HepG2 (cell line): Measurements from ENCODE around the gene GBX1. TPM values are rescaled to one million over a fixed set of nuclear protein-coding genes. Genes with fewer than 3 reads are reported as not detected.

ENCODE experiments used
- BATF2 ChIP-seq: sonication (generic); formaldehyde crosslinking; IDR thresholded peaks from 2 replicates; pipeline ENCODE4 v1.8.0; 2022; ENCODE audit warnings: mild to moderate bottlenecking, missing genetic modification reagents, moderate library complexity
- GPBP1L1 ChIP-seq: sonication (generic); formaldehyde crosslinking; IDR thresholded peaks from 2 replicates; pipeline ENCODE4 v1.5.0; 2020; ENCODE audit warnings: mild to moderate bottlenecking, missing genetic modification reagents
- MXD1 ChIP-seq: sonication (generic); formaldehyde crosslinking; IDR thresholded peaks from 2 replicates; pipeline ENCODE4 v1.4.0; 2020; ENCODE audit warnings: mild to moderate bottlenecking, missing genetic modification reagents
- NFE2L2 ChIP-seq: fragments of 150-350 bp; IDR thresholded peaks from 2 replicates; pipeline ENCODE4 v1.6.1; 2014; ENCODE audit warnings: low read length
- PLRG1 ChIP-seq: fragments of 450-650 bp; conservative IDR thresholded peaks from 2 replicates; pipeline ENCODE4 v1.6.1; 2016
- REPIN1 ChIP-seq: sonication (generic); formaldehyde crosslinking; IDR thresholded peaks from 2 replicates; pipeline ENCODE4 v1.8.0; 2022; ENCODE audit warnings: missing genetic modification reagents, low read depth, mild to moderate bottlenecking, borderline replicate concordance
- TMF1 ChIP-seq: sonication (generic); formaldehyde crosslinking; IDR thresholded peaks from 2 replicates; pipeline ENCODE4 v1.8.1; 2022; ENCODE audit warnings: low read depth, missing genetic modification reagents
- ZBTB8A ChIP-seq: sonication (generic); formaldehyde crosslinking; IDR thresholded peaks from 2 replicates; pipeline ENCODE4 v1.4.0; 2020; ENCODE audit warnings: mild to moderate bottlenecking, low read depth, missing genetic modification reagents, borderline replicate concordance
- ZNF124 ChIP-seq: sonication (generic); formaldehyde crosslinking; IDR thresholded peaks from 2 replicates; pipeline ENCODE4 v1.4.0; 2020; ENCODE audit warnings: missing genetic modification reagents
- ZNF713 ChIP-seq: sonication (generic); formaldehyde crosslinking; IDR thresholded peaks from 2 replicates; pipeline ENCODE4 v1.4.0; 2020; ENCODE audit warnings: mild to moderate bottlenecking, missing genetic modification reagents
- polyA plus RNA-seq, 8 experiments: library from polyadenylated mRNA; depleted of rRNA in 3 of 8; stranded (reverse) in 7 of 8; unstranded in 1 of 8; fragments of >200 nt; fragmentation: Illumina TruSeq in 4 of 8; extraction: Trizol in 4 of 8; gene quantifications; 2 replicates each; pipeline versions ENCODE4 v1.2.1 to v1.2.3, GENCODE V29; 2011 to 2016; ENCODE audit warnings: low read depth in 4 of 8, missing spikeins in 1 of 8, mixed read lengths in 1 of 8; ENCODE audit not compliant: insufficient read depth in 1 of 8
- total RNA-seq, 5 experiments: library from RNA; depleted of rRNA; stranded (reverse); fragments of >200 nt; fragmentation: Illumina TruSeq; extraction: Trizol; gene quantifications; 2 replicates each; pipeline ENCODE4 v1.2.3, GENCODE V29; 2016; ENCODE audit warnings: low read depth in 1 of 5
- TF ChIP-seq, protein P1 (sequence below): sonication (generic); formaldehyde crosslinking; IDR thresholded peaks from 2 replicates; pipeline ENCODE4 v1.4.0; 2020; ENCODE audit warnings: missing genetic modification reagents, borderline replicate concordance
- TF ChIP-seq, protein P2 (sequence below): fragments of 450-650 bp; IDR thresholded peaks from 2 replicates; pipeline ENCODE4 v1.6.1; 2017; ENCODE audit warnings: mild to moderate bottlenecking
- TF ChIP-seq, protein P3 (sequence below): sonication (generic); formaldehyde crosslinking; IDR thresholded peaks from 2 replicates; pipeline ENCODE4 v1.4.0; 2020; ENCODE audit warnings: low read depth, missing genetic modification reagents
- TF ChIP-seq, protein P4 (sequence below): sonication (generic); formaldehyde crosslinking; IDR thresholded peaks from 2 replicates; pipeline ENCODE4 v1.5.0; 2020; ENCODE audit warnings: mild to moderate bottlenecking, low read depth, missing genetic modification reagents, borderline replicate concordance

Gene GBX1
- total and polyA plus RNA-seq, 2 of the 13 experiments (the other 11 are each of a cell fraction or from before 2014, with no cell fraction given): not detected

DNA sequence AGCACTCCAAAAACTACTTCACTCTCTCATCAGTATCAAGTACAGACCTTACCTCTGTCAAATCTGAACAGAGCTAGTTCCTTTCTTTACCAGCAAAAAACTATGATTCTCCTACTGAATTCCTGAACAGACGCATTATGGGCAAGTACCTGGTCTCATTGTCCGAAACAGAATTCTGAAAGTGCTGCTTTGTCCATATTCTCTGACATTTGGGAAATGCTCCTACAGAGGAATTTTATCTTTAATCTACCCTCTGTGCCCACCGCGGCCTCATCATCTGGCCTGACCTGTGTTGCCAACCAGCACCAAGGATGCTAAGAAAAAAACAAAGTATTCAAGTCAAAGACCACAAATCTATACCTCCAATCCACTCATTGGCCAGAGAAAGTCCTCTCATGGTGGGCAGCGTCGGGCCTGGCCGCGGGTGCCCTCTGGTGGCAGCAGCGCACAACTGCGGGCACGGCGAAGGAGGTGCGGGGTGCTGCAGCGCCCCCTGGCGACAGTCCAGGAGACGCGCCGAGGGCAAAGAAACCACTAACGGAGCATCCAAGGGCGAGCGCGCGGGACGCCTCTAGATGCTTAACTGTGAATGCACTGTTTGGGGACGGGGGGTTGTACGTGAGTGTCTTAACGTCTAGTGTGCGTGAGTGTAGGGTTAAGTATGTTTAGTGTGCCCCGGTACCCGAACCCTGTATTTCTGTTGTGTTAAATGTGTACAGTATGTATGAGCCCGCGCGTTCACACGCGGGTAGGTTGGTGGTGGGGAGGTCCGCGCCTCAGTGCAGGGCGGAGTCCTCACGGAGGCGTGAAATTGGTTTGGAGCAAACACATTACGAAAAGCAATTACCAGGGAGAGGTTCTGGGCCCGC lies 5.0 kb upstream of the GBX1 start (continued):
- TF ChIP-seq, protein P1, sequence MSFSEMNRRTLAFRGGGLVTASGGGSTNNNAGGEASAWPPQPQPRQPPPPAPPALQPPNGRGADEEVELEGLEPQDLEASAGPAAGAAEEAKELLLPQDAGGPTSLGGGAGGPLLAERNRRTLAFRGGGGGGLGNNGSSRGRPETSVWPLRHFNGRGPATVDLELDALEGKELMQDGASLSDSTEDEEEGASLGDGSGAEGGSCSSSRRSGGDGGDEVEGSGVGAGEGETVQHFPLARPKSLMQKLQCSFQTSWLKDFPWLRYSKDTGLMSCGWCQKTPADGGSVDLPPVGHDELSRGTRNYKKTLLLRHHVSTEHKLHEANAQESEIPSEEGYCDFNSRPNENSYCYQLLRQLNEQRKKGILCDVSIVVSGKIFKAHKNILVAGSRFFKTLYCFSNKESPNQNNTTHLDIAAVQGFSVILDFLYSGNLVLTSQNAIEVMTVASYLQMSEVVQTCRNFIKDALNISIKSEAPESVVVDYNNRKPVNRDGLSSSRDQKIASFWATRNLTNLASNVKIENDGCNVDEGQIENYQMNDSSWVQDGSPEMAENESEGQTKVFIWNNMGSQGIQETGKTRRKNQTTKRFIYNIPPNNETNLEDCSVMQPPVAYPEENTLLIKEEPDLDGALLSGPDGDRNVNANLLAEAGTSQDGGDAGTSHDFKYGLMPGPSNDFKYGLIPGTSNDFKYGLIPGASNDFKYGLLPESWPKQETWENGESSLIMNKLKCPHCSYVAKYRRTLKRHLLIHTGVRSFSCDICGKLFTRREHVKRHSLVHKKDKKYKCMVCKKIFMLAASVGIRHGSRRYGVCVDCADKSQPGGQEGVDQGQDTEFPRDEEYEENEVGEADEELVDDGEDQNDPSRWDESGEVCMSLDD (CRISPR knock-in tag): no peak
- TF ChIP-seq, protein P2, sequence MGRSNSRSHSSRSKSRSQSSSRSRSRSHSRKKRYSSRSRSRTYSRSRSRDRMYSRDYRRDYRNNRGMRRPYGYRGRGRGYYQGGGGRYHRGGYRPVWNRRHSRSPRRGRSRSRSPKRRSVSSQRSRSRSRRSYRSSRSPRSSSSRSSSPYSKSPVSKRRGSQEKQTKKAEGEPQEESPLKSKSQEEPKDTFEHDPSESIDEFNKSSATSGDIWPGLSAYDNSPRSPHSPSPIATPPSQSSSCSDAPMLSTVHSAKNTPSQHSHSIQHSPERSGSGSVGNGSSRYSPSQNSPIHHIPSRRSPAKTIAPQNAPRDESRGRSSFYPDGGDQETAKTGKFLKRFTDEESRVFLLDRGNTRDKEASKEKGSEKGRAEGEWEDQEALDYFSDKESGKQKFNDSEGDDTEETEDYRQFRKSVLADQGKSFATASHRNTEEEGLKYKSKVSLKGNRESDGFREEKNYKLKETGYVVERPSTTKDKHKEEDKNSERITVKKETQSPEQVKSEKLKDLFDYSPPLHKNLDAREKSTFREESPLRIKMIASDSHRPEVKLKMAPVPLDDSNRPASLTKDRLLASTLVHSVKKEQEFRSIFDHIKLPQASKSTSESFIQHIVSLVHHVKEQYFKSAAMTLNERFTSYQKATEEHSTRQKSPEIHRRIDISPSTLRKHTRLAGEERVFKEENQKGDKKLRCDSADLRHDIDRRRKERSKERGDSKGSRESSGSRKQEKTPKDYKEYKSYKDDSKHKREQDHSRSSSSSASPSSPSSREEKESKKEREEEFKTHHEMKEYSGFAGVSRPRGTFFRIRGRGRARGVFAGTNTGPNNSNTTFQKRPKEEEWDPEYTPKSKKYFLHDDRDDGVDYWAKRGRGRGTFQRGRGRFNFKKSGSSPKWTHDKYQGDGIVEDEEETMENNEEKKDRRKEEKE: no peak
- TF ChIP-seq BATF2 (CRISPR knock-in tag) (no peak), ZNF713 (CRISPR knock-in tag) (no peak), MXD1 (CRISPR knock-in tag) (no peak), REPIN1 (CRISPR knock-in tag) (peak; percentile 75; the same call in 1 of the 2 replicates), TMF1 (CRISPR knock-in tag) (no peak), NFE2L2 (no peak), GPBP1L1 (no peak), ZNF124 (CRISPR knock-in tag) (peak; percentile 85), ZBTB8A (CRISPR knock-in tag) (no peak), PLRG1 (no peak)
- TF ChIP-seq, protein P3, sequence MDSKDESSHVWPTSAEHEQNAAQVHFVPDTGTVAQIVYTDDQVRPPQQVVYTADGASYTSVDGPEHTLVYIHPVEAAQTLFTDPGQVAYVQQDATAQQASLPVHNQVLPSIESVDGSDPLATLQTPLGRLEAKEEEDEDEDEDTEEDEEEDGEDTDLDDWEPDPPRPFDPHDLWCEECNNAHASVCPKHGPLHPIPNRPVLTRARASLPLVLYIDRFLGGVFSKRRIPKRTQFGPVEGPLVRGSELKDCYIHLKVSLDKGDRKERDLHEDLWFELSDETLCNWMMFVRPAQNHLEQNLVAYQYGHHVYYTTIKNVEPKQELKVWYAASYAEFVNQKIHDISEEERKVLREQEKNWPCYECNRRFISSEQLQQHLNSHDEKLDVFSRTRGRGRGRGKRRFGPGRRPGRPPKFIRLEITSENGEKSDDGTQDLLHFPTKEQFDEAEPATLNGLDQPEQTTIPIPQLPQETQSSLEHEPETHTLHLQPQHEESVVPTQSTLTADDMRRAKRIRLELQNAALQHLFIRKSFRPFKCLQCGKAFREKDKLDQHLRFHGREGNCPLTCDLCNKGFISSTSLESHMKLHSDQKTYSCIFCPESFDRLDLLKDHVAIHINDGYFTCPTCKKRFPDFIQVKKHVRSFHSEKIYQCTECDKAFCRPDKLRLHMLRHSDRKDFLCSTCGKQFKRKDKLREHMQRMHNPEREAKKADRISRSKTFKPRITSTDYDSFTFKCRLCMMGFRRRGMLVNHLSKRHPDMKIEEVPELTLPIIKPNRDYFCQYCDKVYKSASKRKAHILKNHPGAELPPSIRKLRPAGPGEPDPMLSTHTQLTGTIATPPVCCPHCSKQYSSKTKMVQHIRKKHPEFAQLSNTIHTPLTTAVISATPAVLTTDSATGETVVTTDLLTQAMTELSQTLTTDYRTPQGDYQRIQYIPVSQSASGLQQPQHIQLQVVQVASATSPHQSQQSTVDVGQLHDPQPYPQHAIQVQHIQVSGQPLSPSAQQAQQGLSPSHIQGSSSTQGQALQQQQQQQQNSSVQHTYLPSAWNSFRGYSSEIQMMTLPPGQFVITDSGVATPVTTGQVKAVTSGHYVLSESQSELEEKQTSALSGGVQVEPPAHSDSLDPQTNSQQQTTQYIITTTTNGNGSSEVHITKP (CRISPR knock-in tag): peak; percentile 53; the same call in 1 of the 2 replicates
- TF ChIP-seq, protein P4, sequence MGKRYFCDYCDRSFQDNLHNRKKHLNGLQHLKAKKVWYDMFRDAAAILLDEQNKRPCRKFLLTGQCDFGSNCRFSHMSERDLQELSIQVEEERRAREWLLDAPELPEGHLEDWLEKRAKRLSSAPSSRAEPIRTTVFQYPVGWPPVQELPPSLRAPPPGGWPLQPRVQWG (CRISPR knock-in tag): no peak
